HepG2 (cell line): ENCODE results near the gene PPFIA3. TPM values are rescaled to one million over a fixed set of nuclear protein-coding genes. Genes with fewer than 3 reads are reported as not detected.

ENCODE experiments used
- ATAC-seq: fragments of 200-7000 bp; cut with Tn5 transposase; 3 replicates; pipeline ENCODE4 v1.9.1; 2020; ENCODE audit warnings: mild to moderate bottlenecking, moderate library complexity
- BruUV-seq: library from RNA; stranded (reverse); fragments of 400-500 nt; replicated peaks from 2 replicates; lab custom pipeline; 2021; lab: Mats Ljungman, UMichigan
- CTCF ChIA-PET: fragments of 300-600 bp; formaldehyde crosslinking; extraction: SDS; loops from one replicate; lab custom pipeline; 2021; ENCODE audit warnings: low total read pairs, inconsistent platforms, low intra/inter-chr PET ratio; lab: Yijun Ruan, JAX
- POLR2A ChIA-PET: fragments of 350-600 bp; sonication (Branson Sonifier 250); formaldehyde crosslinking; loops from one replicate; lab custom pipeline; 2020; ENCODE audit warnings: antibody characterized with exemption, inconsistent platforms; lab: Yijun Ruan, JAX
- DNase-seq: peaks from one replicate; pipeline ENCODE4 v3.0.0-alpha.2; 2015; ENCODE audit warnings: low spot score
- FAIRE-seq: peaks from 3 replicates; lab custom pipeline; 2011; peaks lifted over from hg19 to GRCh38; lab: Jason Lieb, UNC
- H2AFZ ChIP-seq: one replicate; pipeline ENCODE4 v1.6.1; 2011; ENCODE audit warnings: low read length, inconsistent platforms
- H3K27ac ChIP-seq: fragments of 300-600 bp; 3 replicates; pipeline ENCODE4 v1.8.0; 2011; ENCODE audit warnings: mixed run types, mild to moderate bottlenecking, mixed read lengths, low read length, inconsistent platforms; ENCODE audit not compliant: insufficient read depth; ENCODE audit errors: extremely low read length
- H3K27me3 ChIP-seq, 2 experiments: fragments of 200-600 bp in 1 of 2; 2 replicates in 1 of 2; 3 replicates in 1 of 2; pipeline versions ENCODE4 v1.6.0 to v1.8.0; 2011; ENCODE audit warnings: low read length in 2 of 2, mild to moderate bottlenecking in 2 of 2, moderate library complexity in 2 of 2, inconsistent platforms in 1 of 2; ENCODE audit not compliant: insufficient read depth in 2 of 2, control insufficient read depth in 1 of 2
- H3K36me3 ChIP-seq, 2 experiments: fragments of 200-600 bp in 1 of 2; replicated peaks in 1 of 2; 2 replicates in 1 of 2; 3 replicates in 1 of 2; pipeline versions ENCODE4 v1.5.1 to v1.8.0; 2011; ENCODE audit warnings: low read length in 2 of 2, inconsistent platforms in 1 of 2; ENCODE audit not compliant: insufficient read depth in 2 of 2, control insufficient read depth in 1 of 2
- H3K4me1 ChIP-seq: 2 replicates; pipeline ENCODE4 v1.5.1; 2012; ENCODE audit warnings: low read length, inconsistent platforms; ENCODE audit not compliant: insufficient read depth
- H3K4me2 ChIP-seq: 2 replicates; pipeline ENCODE4 v1.6.0; 2011; ENCODE audit warnings: low read depth, low read length, inconsistent platforms
- H3K4me3 ChIP-seq, 3 experiments: fragments of 200-600 bp in 1 of 3; sonication (generic), shearing (Covaris generic) in 1 of 3; replicated peaks in 1 of 3; 2 replicates each; pipeline ENCODE4 v1.5.1; 2011 to 2016; ENCODE audit warnings: low read length in 3 of 3, inconsistent platforms in 2 of 3, low read depth in 2 of 3, mild to moderate bottlenecking in 2 of 3, control low read depth in 1 of 3, mixed read lengths in 1 of 3; ENCODE audit not compliant: insufficient read depth in 1 of 3
- H3K79me2 ChIP-seq: one replicate; pipeline ENCODE4 v1.6.1; 2011; ENCODE audit warnings: low read length, inconsistent platforms; ENCODE audit not compliant: insufficient read depth
- H3K9ac ChIP-seq: 2 replicates; pipeline ENCODE4 v1.6.0; 2011; ENCODE audit warnings: mild to moderate bottlenecking, low read depth, low read length, inconsistent platforms; ENCODE audit not compliant: insufficient read depth
- H3K9me3 ChIP-seq: 2 replicates; pipeline ENCODE4 v1.5.1; 2012; ENCODE audit warnings: mild to moderate bottlenecking, low read length
- H4K20me1 ChIP-seq: 2 replicates; pipeline ENCODE4 v1.6.0; 2011; ENCODE audit warnings: inconsistent platforms, mild to moderate bottlenecking, low read length, moderate library complexity; ENCODE audit not compliant: insufficient read depth
- PBX3 ChIP-seq: sonication (generic); formaldehyde crosslinking; IDR thresholded peaks from 2 replicates; pipeline ENCODE4 v1.8.1; 2023; ENCODE audit warnings: missing genetic modification reagents, inconsistent platforms, borderline replicate concordance
- RBM22 ChIP-seq: fragments of 200-400 bp; formaldehyde crosslinking; optimal IDR thresholded peaks from 2 replicates; pipeline ENCODE3; 2017; ENCODE audit warnings: mild to moderate bottlenecking, low read length, moderate library complexity
- SALL2 ChIP-seq: sonication (generic); formaldehyde crosslinking; IDR thresholded peaks from 2 replicates; pipeline ENCODE4 v1.8.1; 2023; ENCODE audit warnings: mild to moderate bottlenecking, missing genetic modification reagents, inconsistent platforms
- TAF1 ChIP-seq: sonication (generic); formaldehyde crosslinking; IDR thresholded peaks from 2 replicates; pipeline ENCODE4 v1.4.0; 2020; ENCODE audit warnings: missing genetic modification reagents
- WIZ ChIP-seq: sonication (generic); formaldehyde crosslinking; IDR thresholded peaks from 2 replicates; pipeline ENCODE4 v1.5.1; 2020; ENCODE audit warnings: mild to moderate bottlenecking, missing genetic modification reagents
- ZFX ChIP-seq: sonication (generic); formaldehyde crosslinking; IDR thresholded peaks from 2 replicates; pipeline ENCODE4 v1.4.0; 2020; ENCODE audit warnings: mild to moderate bottlenecking, low read depth, missing genetic modification reagents, moderate library complexity
- ZNF235 ChIP-seq: sonication (generic); formaldehyde crosslinking; IDR thresholded peaks from 2 replicates; pipeline ENCODE4 v1.8.1; 2023; ENCODE audit warnings: mild to moderate bottlenecking, missing genetic modification reagents, borderline replicate concordance
- ZNF546 ChIP-seq: sonication (generic); formaldehyde crosslinking; conservative IDR thresholded peaks from 2 replicates; pipeline ENCODE4 v1.8.1; 2023; ENCODE audit warnings: mild to moderate bottlenecking, missing genetic modification reagents
- ZNF552 ChIP-seq: sonication (generic); formaldehyde crosslinking; IDR thresholded peaks from 2 replicates; pipeline ENCODE4 v1.9.0; 2022; ENCODE audit warnings: missing genetic modification reagents, mild to moderate bottlenecking, borderline replicate concordance
- ZNF580 ChIP-seq: IDR thresholded peaks from 2 replicates; pipeline ENCODE4 v1.6.1; 2016; ENCODE audit warnings: low read depth, borderline replicate concordance
- WGBS: methylation state at CpG from one replicate; pipeline ENCODE4 v1.1.6; 2017; ENCODE audit warnings: low lambda C conversion rate; 5-methylcytosine and 5-hydroxymethylcytosine counted together
- in situ Hi-C: cut with HindIII; loops from 2 replicates; pipeline ENCODE4 v1.10.0; 2017; ENCODE audit warnings: low pct_unique_long_range_greater_than_20kb; ENCODE audit not compliant: extremely low pct_ligation_motif_present
- intact Hi-C: fragments of 100-400 bp; cut with micrococcal nuclease; formaldehyde crosslinking; loops from one replicate; pipeline ENCODE4 v1.10.0; 2022; ENCODE audit not compliant: unreplicated experiment
- polyA plus RNA-seq, 8 experiments: library from polyadenylated mRNA; depleted of rRNA in 3 of 8; stranded (reverse) in 7 of 8; unstranded in 1 of 8; fragments of >200 nt; fragmentation: Illumina TruSeq in 4 of 8; extraction: Trizol in 4 of 8; gene quantifications; 2 replicates each; pipeline versions ENCODE4 v1.2.1 to v1.2.3, GENCODE V29; 2011 to 2016; ENCODE audit warnings: low read depth in 4 of 8, missing spikeins in 1 of 8, mixed read lengths in 1 of 8; ENCODE audit not compliant: insufficient read depth in 1 of 8
- total RNA-seq, 5 experiments: library from RNA; depleted of rRNA; stranded (reverse); fragments of >200 nt; fragmentation: Illumina TruSeq; extraction: Trizol; gene quantifications; 2 replicates each; pipeline ENCODE4 v1.2.3, GENCODE V29; 2016; ENCODE audit warnings: low read depth in 1 of 5
- TF ChIP-seq, protein P1 (sequence below): sonication (generic); formaldehyde crosslinking; IDR thresholded peaks from 2 replicates; pipeline ENCODE4 v1.4.0; 2020; ENCODE audit warnings: missing genetic modification reagents

The PPFIA3 gene
- total and polyA plus RNA-seq, 2 of the 13 experiments (the other 11 are each of a cell fraction or from before 2014, with no cell fraction given), result 6.7 to 8.6 TPM

DNA sequence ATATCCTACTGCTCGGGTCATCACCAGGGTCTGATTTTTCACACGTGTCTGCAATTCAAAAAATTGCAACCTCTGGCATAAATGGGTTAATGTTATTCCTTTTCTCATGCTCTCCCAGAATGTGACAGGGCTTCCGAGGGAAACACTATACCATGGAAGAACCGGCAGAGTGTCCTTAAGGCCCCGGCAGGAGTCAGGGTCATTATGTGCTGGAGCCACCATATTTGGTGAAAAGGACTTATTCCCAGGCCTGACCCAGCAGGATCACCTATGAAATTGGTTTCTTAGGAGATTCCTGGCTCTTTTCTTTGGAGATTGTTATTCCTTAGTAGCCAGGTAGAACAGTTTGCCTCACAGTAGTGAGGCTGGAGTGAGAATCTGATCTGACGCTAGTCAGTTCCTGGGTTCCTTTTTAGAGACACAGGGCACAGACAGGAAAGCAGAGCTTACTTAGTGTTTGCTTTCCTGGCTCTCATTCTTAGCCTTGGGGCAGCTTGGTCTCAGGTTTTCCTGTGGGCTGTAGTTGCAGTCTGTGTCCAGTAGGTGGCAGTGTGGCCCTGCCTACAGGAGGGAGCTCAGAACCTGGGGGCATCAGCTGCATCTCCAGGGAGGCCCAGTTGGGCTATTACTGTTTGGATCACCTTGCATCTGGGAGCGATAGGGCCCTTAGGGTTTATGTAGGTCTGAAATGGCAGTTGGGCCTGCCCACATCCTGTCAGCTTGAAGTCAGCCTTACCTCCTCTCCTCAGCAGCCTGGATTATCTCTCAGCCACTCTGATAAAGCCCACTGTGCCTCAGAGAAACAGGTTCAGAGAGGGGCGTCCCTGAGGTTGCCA lies 21.7 kb upstream of the PPFIA3 start (continued):
- TF ChIP-seq ZNF546 (CRISPR knock-in tag) (no peak), ZNF552 (no peak), SALL2 (CRISPR knock-in tag) (no peak; the same call in 1 of the 2 replicates), PBX3 (no peak), ZFX (no peak), WIZ (no peak), TAF1 (CRISPR knock-in tag) (no peak), ZNF580 (CRISPR knock-in tag) (no peak)
- TF ChIP-seq, protein P1, sequence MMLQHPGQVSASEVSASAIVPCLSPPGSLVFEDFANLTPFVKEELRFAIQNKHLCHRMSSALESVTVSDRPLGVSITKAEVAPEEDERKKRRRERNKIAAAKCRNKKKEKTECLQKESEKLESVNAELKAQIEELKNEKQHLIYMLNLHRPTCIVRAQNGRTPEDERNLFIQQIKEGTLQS (CRISPR knock-in tag), result no peak

DNA sequence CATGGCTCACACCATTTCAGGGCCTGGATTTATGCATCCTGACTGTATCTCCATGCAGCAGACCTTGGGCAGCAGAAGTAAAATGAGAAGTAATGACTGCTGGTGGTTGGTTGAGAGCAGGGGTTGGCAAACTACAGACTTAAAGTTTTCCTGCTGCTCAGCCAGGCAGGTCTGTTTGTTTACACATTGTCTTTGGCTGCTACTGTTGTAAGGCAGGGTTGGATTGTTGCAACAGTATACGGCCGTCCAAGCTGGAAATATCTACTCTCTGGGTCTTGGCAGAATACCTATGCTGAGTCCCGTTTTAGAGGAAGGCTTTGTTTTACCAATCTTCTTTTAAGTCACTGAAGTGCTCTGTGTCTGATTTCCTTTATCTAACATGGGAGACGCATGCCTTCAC lies 20.5 kb upstream of the PPFIA3 start:
- POLR2A ChIA-PET, result interaction anchor here (1.2 kb wide), 1 partner anchor 29 kb away, joined by 4 read pairs; no protein-coding TSS in a partner anchor
- Histone ChIP-seq H4K20me1 (peaks cover 28% of the 10 kb centered on the region), H3K4me1 (no peaks in the 10 kb centered on the region), H2AFZ (no peak overlapping the region), H3K4me3 (no peak overlapping the region), H3K36me3 (peaks cover 44 to 83% of the 10 kb centered on the region in 2 experiments), H3K4me2 (no peak overlapping the region), H3K9me3 (no peaks in the 10 kb centered on the region), H3K9ac (no peak overlapping the region), H3K27me3 (no peaks in the 10 kb centered on the region), H3K79me2 (peaks cover 16% of the 10 kb centered on the region), H3K27ac (no peak overlapping the region)
- DNase-seq (no peak), FAIRE-seq (no peak), ATAC-seq (no peak)
- TF ChIP-seq ZNF235 (CRISPR knock-in tag) (no peak), RBM22 (peak; percentile 50)
- WGBS, result 98% methylated on average over 4 of the region's 4 CpGs
- CTCF ChIA-PET, result interaction anchor here (0.9 to 2.0 kb wide), 5 partner anchors 8 to 110 kb away, joined by 3 to 12 read pairs (median 9); no protein-coding TSS in a partner anchor
- BruUV-seq, result no TSS peak
- in situ Hi-C loops, result loop anchor here (10.0 kb wide), 1 partner anchor 96 kb away; no protein-coding TSS in a partner anchor
- intact Hi-C loops, result loop anchor here (5.0 kb wide), 1 partner anchor 49 kb away; no protein-coding TSS in a partner anchor
